Renal cortical epithelial cell (primary cell): ENCODE data around the gene HDAC8. TPM values are rescaled to one million over a fixed set of nuclear protein-coding genes. Genes with fewer than 3 reads are reported as not detected.
"Not testable (repeated sequence)": the region's sequence is repeated elsewhere in the genome, so short reads cannot be mapped to it uniquely, and the experiment has no call there.

Source experiments
- DNase-seq: peaks from one replicate; pipeline ENCODE4 v3.0.0-alpha.2; 2011; ENCODE audit warnings: low read depth
- total RNA-seq: library from RNA; depleted of rRNA; stranded (reverse); fragments of >200 nt; gene quantifications from 2 replicates; pipeline ENCODE4 v1.2.3, GENCODE V29; 2014

HDAC8 gene
- 28.0 and 48.0 TPM in 2 replicates for total RNA-seq

- peak; percentile 80 for DNase-seq
Observed at GRCh38 chrX:72572248-72573157, at the start of gene HDAC8. TSS of gene HDAC8 (minus strand) at chrX:72572843. CDS start at chrX:72572761, 82 bp downstream.

DNA sequence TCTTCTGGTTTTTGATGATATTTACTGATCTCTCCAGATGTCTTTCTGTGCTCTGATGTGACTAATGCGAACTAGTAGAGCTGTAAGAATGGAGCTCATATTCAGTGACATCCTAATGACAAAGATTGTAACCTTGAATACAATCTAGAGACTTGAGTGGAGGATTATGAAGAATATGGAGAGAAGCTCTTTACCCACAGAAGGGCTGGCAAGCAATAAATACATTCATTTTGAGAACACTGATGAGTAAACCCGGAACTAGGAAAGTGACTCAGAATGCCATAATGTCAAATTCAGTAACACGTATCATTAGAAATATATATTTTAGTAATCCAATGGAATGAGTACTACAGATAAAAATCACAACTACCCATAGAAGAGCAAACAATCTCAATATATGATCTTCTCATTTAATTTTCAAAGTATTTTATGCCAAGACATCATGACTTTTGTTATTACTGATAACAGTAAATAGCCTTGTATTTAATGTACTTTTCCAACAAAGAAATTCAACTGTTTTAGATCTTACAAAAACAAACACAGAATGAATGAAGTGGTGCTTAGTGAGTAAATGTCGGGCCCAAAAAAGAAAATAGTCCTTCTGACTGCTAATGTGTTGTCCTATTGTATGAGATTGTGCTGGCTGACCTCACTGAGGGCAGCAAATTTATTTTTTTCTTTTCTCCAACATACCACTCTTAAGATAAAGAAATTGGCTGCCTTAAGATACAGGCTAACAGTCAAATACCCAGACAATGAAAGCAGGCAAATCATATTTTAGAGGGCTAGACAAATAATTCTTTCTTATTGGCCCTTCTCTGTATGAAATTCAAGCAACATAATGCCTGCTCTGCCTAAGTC lies 49.2 kb upstream of the HDAC8 start:
- DNase-seq, result peak; percentile 15

GRCh38 chrX:72621163-72621562 lies 48.5 kb upstream of the HDAC8 start:
- no peak for DNase-seq

GRCh38 chrX:72620550-72621145 lies 48.0 kb upstream of the HDAC8 start:
- peak; percentile 90 for DNase-seq

DNA sequence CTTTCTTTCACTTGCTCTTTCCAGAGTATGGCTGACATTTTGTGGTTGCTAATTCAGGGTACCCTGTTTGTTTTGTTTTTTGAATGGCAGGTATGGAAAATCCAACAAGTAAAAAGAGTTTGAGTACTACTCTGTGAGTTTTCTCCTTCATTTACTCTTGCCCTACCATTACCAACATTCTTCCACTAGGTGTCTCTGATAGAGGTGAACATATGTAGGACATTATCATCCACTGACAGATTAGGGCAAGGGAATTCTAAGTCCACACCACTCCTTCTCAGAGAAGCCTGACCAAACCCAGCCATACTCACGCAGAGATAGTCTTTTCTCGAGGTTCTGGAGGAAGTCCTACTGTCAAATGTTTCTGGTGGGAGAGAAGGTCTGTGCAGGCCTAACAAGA lies 36.7 kb upstream of the HDAC8 start:
- DNase-seq, result peak; percentile 14

- DNase-seq, result no peak
Observed at GRCh38 chrX:72604705-72605104, 32.1 kb upstream of the HDAC8 start.

GRCh38 chrX:72604112-72604511 lies 31.5 kb upstream of the HDAC8 start:
- no peak for DNase-seq

GRCh38 chrX:72591038-72591437 lies 18.4 kb upstream of the HDAC8 start:
- DNase-seq, result not testable (repeated sequence)

- DNase-seq, result no peak
Observed at GRCh38 chrX:72584163-72584562, 11.5 kb upstream of the HDAC8 start.

- peak; percentile 51 for DNase-seq
Observed at GRCh38 chrX:72576141-72576894, 3.7 kb upstream of the HDAC8 start.

- peak; percentile 0 for DNase-seq
Observed at GRCh38 chrX:72573158-72573511, 492 bp upstream of the HDAC8 start.

DNA sequence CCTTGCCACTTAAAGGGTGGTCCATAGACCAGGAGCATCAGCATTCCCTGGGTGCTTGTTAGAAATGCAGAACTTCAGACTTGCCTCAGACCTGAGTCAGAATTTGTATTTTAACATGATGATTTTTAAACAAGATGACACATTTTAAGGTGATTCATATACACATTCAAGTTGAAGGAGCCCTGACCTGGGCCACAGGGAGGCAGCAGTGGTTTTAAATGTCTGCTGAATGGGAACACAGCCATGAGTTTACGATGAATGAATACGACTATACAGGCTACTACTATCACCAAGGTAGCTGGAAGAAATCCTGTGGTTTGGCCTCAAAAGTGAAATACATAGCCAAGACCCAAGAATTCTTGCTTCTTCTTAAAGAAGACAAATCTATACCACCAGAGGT lies 2.9 kb downstream of the HDAC8 start:
- DNase-seq, result peak; percentile 13

DNA sequence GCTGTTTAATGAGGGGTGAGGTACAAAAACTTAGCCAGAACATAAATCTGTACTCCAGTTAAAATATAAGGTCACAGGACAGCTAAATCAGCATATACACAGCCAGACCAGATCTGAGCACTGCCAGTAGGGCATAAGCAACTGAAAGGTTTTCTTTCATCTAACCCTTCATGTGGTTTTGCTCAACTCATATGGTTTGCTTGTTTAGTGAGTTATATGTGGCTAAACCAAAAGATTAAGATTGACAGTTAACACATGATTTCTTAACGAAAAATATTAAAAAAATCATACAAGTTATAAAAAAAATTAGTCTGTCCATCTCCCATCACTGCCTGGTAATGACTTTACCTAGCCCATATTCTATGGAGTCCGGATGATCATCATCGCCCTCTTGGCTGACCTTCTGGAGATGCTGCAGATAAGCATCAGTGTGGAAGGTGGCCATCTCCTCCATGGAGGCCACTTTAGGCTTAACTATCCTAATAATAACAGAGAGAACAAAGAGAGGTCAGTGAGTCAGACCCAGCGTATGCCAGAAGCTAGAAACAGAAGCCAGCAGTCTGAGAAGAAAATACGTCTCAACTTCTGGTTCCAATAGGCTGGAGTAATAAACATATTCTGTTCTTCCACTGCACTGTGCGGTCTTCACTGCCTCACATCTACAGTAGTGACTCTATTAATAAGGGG lies 4.1 kb downstream of the HDAC8 start:
- DNase-seq, result no peak

DNA sequence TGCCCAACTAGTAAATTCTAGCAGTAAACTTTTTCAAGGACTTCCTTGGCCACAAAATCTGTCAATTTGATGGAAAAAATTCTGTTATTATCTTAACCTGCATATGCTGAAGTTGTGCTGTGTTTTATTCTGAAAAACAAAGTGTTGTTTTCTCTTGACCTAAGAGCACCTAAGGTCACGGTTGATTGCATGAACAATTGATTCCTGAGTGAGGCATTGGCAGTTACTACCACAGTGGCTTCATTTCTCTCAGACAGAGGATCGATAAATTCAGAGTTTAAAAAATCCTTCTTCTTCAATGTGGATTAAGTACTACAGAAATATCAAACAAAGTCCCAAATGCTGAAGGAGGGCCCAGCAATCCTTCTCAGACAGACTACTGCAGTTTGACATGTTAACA lies 6.2 kb downstream of the HDAC8 start:
- no peak for DNase-seq

GRCh38 chrX:72559655-72560054 lies 13.0 kb downstream of the HDAC8 start:
- DNase-seq, result not testable (repeated sequence)

DNA sequence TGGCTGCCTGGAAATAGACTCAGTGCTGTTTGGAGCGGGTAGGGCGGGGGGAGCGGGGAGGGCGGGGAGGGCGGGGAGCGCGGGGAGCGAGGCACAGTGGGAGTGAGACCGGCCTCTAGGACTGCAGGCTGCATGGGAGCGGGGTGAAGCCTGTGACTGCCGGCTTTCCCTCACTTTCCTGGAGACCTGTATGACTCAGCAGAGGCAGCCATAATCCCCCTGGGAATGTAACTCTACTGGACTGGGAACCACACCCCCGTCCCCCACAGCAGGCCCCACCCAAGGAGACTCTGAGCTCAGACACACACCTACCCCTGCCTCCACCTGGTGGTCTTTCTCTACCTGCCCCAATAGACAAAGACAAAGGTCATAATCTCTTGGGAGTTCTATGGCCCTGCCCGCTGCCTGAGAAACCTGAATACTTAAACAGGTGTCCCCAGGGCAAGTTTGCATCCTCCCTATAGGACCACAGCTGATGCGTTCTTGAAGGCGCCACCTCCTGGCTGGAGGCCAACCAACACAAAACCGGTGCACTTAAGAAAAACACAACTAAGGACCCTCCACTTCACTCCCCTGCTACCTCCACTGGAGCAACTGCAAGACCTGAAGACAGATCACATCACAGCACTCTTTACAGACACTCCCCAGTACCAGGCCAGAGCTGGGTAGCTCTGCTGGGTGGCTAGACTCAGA lies 18.0 kb downstream of the HDAC8 start:
- peak; percentile 17 for DNase-seq

DNA sequence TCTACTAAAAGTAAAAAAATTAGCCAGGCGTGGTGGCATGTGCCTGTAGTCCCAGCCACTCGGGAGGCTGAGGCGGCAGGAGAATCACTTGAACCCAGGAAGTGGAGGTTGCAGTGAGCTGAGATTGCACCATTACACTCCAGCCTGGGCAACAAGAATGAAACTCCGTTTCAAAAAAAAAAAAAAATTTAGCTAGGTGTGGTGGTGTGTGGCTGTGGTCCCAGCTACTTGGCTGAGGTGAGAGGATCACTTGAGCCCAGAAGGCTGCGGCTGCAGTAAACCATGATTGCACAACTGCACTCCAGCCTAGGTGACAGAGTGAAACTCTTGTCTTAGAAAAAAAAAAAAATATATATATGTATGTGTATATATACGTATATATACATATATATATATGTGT lies 20.2 kb downstream of the HDAC8 start:
- not testable (repeated sequence) for DNase-seq

GRCh38 chrX:72545990-72546389 lies 26.7 kb downstream of the HDAC8 start:
- peak; percentile 48 for DNase-seq

- DNase-seq, result peak; percentile 22
Observed at GRCh38 chrX:72540318-72540717, 32.3 kb downstream of the HDAC8 start.

DNA sequence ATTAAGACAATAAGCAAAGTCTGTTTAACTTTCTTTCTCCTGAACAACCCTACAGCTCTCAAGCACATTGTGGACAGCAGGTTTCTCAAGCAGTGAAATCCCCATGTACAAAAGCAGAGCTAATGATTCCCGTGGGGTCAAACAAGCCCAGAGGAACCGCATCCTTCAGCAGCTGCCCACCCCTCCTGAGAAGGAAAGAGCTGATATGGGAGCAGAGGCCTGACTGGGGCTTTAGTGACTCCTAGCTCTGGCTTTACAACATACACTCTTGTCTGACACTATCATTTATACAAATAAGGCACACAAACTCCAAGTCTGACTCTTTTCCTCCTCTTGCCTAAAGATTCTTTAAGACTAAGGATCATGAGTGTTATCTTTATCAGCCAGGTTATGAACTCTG lies 32.8 kb downstream of the HDAC8 start:
- peak; percentile 1 for DNase-seq
